ENCODE measurements around the gene ITGB5.
"Not testable (repeated sequence)": the region's sequence is repeated elsewhere in the genome, so short reads cannot be mapped to it uniquely, and the experiment has no call there.

Gene ITGB5

DNA sequence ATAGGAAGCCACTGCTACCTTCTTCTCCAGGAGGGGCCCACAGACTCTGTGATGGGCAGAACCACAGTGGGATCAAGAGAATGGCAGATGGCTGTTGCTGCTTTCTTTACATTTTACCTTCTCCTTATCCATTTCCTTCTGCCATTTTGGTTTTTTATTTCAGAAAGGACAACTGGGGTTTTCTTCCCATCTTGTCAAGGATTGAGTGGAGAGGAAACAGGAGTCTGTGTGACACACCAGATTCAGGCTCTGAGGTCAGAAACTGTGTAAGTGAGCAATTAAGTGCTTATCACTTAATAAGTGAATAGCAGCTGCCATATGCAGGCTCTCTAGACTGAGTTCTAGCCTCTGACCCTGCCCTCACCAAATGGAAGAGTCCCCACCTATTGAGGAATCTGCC lies 47.3 kb downstream of the ITGB5 start:
- peak overlapping the region; percentile 77 for H3K27ac ChIP-seq

GRCh38 chr3:124838963-124839362 lies 48.2 kb downstream of the ITGB5 start:
- no peak for DNase-seq (ENCODE audit: low read depth, low spot score)
- peak overlapping the region; percentile 77 for H3K27ac ChIP-seq

More for the DNA sequence above, 47.3 kb downstream of the ITGB5 start:
- DNase-seq (ENCODE audit: low read depth, low spot score) = no peak

- peak overlapping the region; percentile 77 for H3K27ac ChIP-seq
- peak; percentile 54 for DNase-seq (ENCODE audit: low read depth, low spot score)
These were observed 49.4 kb downstream of the ITGB5 start for GRCh38 chr3:124837730-124838186.

DNA sequence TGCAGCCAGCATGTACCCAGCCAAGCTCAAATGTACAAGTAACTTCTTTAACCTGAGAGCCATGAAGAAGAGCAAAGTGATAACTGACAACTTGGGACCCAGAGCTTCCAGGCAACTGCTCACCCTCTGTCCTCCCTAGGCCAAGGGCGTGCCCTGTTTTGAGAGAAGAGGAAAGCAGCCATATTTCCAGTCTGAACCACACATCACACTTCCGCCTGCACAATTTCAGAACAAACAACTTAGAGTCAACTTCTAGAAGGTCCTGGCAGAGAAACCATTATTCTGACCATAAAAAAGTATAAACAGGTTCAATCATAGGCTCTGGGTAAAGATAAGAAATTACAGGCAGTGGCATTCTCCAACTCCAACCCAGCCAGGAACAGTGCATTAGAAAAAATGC lies 50.1 kb downstream of the ITGB5 start:
- peak overlapping the region; percentile 77 for H3K27ac ChIP-seq
- DNase-seq (ENCODE audit: low read depth, low spot score) = no peak

DNA sequence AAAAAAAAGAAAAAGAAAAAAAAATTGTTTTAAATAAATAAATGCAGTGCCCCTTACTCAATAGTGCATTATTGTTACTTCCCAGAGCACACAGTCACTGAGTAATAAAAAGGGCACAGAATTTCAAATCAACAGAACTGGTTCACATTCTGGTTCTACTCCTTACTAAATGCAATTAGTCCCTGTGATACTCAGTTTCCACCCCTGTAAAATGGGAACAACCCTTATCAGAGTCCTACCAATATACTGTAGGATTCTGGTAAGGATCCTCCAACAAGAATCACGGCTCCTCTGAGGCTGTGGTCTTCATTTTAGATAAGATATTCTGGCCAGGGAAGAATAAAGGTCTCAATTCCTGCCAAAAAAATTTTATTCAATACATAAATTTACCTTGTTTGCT lies 50.7 kb downstream of the ITGB5 start:
- H3K27ac ChIP-seq = peak overlapping the region; percentile 77
- DNase-seq (ENCODE audit: low read depth, low spot score) = no peak

DNA sequence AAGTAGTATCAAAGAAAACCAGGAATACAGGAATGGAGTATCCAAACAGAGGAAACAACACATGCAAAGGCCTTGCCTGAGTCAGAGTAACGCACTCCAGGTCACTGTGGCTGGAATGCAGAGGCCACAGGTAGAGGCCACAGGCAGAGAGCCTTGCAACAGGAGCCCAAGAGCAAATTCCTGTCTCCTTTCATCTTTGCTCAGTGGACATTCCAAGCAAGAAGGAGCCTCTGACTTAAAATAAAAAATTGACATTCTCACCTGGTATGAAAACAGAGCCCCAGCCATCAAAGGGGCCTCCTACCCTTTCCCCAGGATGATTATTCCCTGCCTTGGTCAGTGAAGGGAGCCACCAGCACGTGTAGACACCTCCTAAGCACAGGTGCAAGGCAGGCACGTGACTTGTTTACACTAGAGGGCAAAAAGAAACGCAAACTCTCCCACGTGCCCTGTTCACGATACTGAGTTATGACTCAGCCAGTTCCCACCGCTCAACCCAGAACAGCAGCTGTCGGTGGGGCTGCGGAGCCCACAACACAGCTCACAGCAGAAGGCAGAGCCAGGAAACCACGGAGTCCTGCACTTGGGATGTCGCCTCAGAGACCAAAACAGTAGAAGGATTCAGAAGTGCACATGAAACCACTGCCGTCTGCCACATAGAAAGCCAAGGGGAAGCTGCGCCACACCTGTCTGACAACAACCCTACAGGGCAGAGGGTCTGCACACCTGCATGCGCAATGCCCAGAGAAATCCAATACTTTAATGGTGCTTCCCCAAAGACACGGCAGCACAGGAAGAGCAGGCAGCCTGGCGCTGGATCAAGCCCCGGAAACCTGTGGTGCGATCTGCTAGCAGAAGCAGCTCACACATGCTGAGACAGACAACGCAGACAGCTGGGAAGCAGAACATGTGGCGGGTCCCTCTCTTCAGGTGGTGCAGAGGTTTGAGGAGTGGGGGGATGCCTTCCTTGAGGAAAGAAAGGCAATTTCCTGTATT lies 52.1 kb downstream of the ITGB5 start:
- DNase-seq (ENCODE audit: low read depth, low spot score) = peak; percentile 56
- peak overlapping the region; percentile 40 for H3K27ac ChIP-seq

GRCh38 chr3:124833710-124834332 lies 53.3 kb downstream of the ITGB5 start:
- no peak for DNase-seq (ENCODE audit: low read depth, low spot score)
- no peak overlapping the region for H3K27ac ChIP-seq

DNA sequence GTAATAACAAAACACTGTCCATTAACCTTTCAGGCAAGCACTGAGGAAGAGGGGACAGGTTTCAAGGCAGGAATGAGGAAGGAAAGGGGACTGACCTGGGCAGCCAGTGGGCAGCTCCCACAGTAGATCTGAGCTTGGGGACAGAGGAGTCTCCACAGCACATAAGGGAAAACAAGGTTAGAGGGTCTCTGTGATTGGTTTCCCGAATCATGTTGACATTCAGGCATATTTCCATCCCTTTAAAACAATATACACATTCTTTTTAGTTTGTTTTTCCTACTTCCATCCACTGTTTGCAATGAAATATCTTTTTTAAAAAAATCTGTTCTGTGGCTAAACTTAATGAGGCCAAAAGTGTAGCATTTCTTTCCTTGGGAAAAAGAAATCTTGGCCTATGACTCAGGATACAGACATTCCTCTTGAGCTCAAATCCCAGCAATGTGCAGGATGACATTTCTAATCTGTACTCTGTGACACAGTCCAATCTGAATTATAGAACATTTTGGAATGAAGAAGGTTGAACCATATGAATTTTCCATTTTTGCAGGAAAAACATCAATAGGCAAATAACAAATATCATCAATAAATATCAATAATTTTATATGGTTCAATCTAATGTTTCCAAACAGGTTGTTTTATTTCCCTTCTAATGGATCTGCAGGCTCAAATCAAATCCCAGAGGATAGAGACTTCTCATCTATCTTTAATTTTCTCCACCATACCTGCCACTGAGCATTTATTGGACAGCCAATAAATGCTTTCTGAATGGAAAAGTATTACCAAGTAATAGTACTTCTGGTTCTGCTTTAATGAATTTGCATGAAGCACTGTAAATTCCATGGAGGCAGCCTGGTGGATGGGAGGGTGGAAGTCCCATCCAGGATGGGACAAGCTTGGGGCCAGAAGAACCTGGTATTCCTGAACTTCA lies 54.1 kb downstream of the ITGB5 start:
- DNase-seq (ENCODE audit: low read depth, low spot score) = no peak
- H3K27ac ChIP-seq = no peak overlapping the region

- DNase-seq (ENCODE audit: low read depth, low spot score) = no peak
- no peak overlapping the region for H3K27ac ChIP-seq
These were observed 55.5 kb downstream of the ITGB5 start for GRCh38 chr3:124831628-124832199.

GRCh38 chr3:124829819-124830554 lies 57.2 kb downstream of the ITGB5 start:
- no peak for DNase-seq (ENCODE audit: low read depth, low spot score)
- H3K27ac ChIP-seq = no peak overlapping the region

GRCh38 chr3:124829178-124829818 lies 57.9 kb downstream of the ITGB5 start:
- no peak for DNase-seq (ENCODE audit: low read depth, low spot score)
- H3K27ac ChIP-seq = no peak overlapping the region

GRCh38 chr3:124827476-124828206 lies 59.5 kb downstream of the ITGB5 start:
- H3K27ac ChIP-seq = peak overlapping the region; percentile 46
- not testable (repeated sequence) for DNase-seq (ENCODE audit: low read depth, low spot score)

DNA sequence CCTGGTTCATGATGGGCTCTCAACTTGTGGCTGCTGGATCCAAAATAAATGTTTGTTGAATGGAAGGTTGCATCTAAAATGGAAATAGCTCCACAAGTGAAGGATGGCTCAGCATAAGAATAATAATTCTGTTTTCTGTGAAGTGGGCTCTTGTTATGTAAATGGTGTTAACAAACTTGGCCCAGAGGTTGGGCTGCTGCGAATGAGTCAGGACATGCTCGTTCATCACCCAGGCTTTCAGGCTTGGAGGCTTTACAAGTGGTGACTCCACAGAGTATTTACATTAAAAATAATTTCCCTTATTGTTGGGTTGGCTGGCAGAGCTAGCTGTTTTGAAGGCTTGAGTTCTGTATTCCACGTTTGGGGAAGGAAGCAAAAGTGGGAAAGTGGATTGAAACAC lies 60.5 kb downstream of the ITGB5 start:
- H3K27ac ChIP-seq = peak overlapping the region; percentile 46
- DNase-seq (ENCODE audit: low read depth, low spot score) = peak; percentile 48

DNA sequence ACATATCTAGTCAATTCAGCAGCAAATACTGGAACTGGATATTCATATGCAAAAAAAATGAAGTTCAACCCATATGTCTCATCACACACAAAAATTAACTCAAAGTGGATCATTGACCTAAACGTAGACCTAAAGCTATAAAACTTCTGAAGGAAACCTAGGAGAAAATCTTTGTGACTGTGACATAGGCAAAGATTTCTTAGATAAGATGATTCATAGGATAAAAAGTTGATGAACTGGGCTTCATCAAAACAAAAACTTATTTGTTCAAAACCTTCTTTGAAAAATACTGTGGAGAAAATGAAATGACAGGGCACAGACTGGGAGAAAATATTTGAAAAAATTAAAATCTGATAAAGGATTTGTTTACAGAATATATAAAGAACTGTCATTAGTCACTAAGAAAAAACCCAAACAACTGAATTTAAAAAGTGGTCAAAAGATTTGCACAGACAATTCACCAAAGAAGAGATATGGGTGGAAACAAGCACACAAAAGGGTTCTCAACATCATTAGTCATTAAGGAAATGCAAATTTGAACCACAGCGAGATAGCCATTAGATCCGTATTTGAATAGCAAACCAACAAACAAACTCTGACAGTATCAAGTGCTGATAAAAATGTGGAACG lies 62.8 kb downstream of the ITGB5 start:
- no peak for DNase-seq (ENCODE audit: low read depth, low spot score)
- no peak overlapping the region for H3K27ac ChIP-seq

GRCh38 chr3:124823648-124824047 lies 63.5 kb downstream of the ITGB5 start:
- no peak overlapping the region for H3K27ac ChIP-seq
- no peak for DNase-seq (ENCODE audit: low read depth, low spot score)

DNA sequence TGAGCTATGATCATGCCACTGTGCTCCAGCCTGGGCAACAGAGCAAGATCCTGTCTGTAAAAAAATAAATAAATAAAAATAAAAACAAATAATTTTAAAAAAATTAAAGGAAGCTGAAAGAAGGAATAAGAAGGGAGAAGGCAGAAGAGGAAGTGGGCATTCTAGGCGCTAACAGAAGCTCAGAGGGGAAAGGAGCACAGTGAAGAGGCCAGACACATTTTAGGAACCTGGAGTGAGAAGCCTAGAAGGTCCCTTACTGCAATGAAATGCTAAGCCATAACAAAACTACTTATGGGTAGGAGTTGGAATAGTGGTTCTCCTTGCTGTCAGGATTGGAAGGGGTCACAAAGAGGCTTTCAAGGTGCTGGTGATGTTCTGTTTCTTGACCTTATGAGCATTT lies 64.0 kb downstream of the ITGB5 start:
- no peak for DNase-seq (ENCODE audit: low read depth, low spot score)
- H3K27ac ChIP-seq = no peak overlapping the region

DNA sequence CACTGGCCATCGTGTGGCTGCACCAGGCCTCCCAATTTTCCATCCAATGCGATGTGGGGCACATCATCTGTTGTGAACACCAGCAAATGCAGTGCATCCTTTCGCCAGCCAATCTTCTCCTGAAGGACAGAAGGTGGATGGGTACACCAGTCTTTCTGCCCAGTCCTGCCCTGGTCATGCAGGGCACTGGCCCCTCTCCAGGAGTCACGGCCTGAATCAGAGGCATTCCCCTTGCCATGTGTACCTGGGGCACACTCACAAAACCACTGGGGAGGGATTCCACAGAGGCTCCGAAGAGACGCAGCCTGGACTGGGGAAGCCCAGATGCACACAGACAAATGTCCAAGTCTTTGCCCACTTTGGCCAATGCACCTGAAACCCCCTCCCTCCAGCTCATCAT lies 65.8 kb downstream of the ITGB5 start:
- no peak overlapping the region for H3K27ac ChIP-seq
- no peak for DNase-seq (ENCODE audit: low read depth, low spot score)

All from epithelial cell of prostate (primary cell).